Bone marrow (tissue), 2 donors: Measurements from ENCODE around the gene NSMCE4A.
A peak's percentile ranks its signal among the peaks of the same experiment; 100 is the strongest.
"Not testable (repeated sequence)": the region's sequence is repeated elsewhere in the genome, so short reads cannot be mapped to it uniquely, and the experiment has no call there.

ENCODE experiments used
- DNase-seq, 2 donors: peaks; one replicate each; lab custom pipeline; 2025; lab: John Stamatoyannopoulos, UW

Gene NSMCE4A, protein sequence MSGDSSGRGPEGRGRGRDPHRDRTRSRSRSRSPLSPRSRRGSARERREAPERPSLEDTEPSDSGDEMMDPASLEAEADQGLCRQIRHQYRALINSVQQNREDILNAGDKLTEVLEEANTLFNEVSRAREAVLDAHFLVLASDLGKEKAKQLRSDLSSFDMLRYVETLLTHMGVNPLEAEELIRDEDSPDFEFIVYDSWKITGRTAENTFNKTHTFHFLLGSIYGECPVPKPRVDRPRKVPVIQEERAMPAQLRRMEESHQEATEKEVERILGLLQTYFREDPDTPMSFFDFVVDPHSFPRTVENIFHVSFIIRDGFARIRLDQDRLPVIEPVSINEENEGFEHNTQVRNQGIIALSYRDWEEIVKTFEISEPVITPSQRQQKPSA

DNA sequence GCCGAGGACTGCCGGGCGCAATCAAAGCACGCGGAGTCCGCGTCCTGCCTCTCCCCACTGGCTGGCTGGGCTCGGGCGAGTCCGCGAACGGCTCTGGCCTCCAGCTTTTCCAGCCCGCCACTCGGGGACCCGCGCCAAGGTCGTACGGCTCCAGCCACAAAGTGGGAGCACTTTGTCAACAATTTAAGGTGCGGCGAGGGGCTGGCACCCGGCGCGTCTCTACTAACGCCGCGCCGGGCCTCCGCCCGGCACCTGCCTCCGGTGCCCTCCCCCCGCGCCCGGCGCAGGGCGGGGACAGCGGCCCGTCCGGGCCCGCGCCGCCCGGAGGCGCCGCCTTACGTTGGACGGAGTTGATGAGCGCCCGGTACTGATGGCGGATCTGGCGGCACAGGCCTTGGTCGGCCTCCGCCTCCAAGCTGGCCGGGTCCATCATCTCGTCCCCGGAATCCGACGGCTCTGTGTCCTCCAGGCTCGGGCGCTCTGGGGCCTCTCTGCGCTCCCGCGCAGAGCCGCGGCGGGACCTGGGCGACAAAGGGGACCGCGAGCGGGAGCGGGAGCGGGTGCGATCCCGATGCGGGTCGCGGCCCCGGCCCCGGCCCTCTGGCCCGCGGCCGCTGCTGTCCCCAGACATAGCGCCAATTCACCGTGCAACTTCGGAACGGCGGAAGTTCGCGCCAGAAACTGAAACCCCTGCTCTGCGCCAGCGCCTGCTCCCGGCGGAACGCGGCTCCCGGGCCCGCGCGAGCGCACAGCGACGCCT lies at the start of gene NSMCE4A:
Gene NSMCE4A, minus strand, starts transcription at position 683 of the 760 bp plus-strand sequence. Its CDS starts 52 bp downstream, at position 631.
- DNase-seq = peak; percentile 19 to 64

DNA sequence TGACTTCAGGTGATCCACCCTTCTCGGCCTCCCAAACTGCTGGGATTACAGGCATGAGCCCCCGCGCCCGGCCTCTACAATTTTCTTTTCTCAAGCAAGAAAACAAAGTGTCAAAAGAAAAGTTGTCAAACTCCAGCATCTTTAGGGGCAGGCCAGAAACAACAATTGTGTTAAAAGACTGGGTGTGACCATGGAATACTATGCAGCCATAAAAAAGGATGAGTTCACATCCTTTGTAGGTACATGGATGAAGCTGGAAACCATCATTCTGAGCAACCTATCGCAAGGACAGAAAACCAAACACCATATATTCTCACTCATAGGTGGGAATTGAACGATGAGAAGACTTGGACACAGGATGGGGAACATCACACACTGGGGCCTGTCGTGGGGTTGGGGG lies 48.2 kb upstream of the NSMCE4A start:
- DNase-seq = not testable (repeated sequence)

- no peak for DNase-seq
These were observed 47.3 kb upstream of the NSMCE4A start for GRCh38 chr10:122022276-122022675.

GRCh38 chr10:122021828-122022227 lies 46.8 kb upstream of the NSMCE4A start:
- no peak for DNase-seq

DNA sequence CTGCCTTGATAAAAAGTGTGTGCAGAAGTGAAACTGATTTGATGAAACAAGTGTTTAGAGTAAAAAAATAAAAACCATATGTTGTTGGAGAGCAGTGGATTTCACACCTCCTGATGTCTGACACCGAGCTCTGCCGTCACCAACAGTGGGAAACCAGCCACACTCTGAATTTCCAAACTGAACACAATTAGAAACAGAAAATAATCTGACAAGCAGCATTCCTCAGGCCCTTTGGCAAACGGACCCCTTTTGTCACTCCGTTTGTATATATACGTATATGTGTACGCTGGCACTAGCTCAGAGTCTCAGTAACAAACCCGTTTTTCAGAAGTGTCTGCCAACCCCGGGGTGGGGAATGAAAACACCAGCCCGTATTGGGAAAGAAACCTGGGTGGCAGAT lies 46.4 kb upstream of the NSMCE4A start:
- no peak for DNase-seq

GRCh38 chr10:122020226-122020625 lies 45.2 kb upstream of the NSMCE4A start:
- no peak for DNase-seq

GRCh38 chr10:122019414-122019975 lies 44.5 kb upstream of the NSMCE4A start:
- DNase-seq = no peak

- no peak for DNase-seq
These were observed 44.0 kb upstream of the NSMCE4A start for GRCh38 chr10:122018951-122019413.

DNA sequence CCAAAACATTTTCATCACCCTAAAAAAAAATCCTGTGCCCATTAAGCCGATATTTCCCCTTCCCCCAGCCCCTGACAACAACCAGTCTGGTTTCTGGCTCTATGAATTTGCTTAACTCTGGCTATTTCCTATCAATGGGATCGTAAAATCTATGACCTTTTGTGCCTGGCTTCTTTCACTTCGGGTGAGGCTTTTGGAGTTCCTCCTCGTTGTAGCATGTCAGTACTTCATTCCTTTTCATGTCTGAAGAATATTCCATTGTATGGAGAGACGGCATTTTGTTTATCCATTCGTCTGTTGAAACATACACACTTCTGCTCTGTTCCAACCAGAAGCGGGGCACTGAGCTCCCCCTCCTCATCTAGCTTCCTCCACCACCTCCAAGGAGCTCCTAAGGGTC lies 43.5 kb upstream of the NSMCE4A start:
- DNase-seq = no peak

GRCh38 chr10:122017926-122018325 lies 42.9 kb upstream of the NSMCE4A start:
- not testable (repeated sequence) for DNase-seq

GRCh38 chr10:122014652-122015248 lies 39.7 kb upstream of the NSMCE4A start:
- no peak for DNase-seq

DNA sequence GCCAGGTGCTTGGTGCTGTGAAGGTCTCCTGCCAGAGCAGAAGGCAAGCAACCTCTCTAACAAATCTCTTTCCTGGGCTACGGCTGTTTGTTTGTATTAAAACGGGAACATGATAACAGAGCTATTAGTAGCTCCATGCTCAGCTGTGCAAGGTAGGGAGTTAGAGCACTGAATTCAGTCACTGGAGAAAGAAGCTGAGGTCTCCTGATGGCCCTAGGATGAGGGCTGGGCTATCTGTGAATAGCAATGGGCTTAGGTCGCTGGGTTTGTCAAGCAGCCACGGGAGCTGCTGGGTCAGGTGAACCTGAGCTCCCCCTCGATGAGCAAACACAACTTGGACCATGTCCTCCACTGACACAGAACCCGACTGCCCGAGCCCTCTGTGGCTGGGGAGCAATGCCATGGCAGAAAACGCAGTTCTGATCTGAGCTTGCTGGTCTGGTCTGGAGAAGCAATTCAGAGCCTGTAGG lies 38.3 kb upstream of the NSMCE4A start:
- no peak for DNase-seq

DNA sequence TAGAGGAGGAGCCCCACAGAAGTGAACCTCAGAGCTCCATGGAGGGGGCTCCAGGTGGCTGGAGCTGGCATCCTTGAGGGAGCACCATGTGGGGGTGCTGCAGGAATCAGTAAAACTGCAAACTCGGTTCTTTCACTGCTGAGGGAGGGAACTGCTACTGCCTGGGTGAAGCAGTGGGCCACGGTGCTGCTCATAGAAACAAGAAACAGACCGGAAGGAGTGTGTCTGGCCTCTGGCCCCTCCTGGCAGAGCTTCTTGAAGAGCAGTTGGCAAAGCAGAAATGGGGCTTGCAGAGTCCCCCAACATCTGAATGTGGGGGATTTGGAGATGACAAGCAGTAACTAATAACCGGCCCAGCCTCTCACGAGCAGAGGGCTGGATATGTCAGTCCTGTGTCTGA lies 37.7 kb upstream of the NSMCE4A start:
- no peak for DNase-seq

GRCh38 chr10:122010405-122011050 lies 35.5 kb upstream of the NSMCE4A start:
- DNase-seq = no peak

GRCh38 chr10:122007415-122007814 lies 32.4 kb upstream of the NSMCE4A start:
- DNase-seq = no peak

GRCh38 chr10:122001698-122002097 lies 26.7 kb upstream of the NSMCE4A start:
- DNase-seq = no peak

DNA sequence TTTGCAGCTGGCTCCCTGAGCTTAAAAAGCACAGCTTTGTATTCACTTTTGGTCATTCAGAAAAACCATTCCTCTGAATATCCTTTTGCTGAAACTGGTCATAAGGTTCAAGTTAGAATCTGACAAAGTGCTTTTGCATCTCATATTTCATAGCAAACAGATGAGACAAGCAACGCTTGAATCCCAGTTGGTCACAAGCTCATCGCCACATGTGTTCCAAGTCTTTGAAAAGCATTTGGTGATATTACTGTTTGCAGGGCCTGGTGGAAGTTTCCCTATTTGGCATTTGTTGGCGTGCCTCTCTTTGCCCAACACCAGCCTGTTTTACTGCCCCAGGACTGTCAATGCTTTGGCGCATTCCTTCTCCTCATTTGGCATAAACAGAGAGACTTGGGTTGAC lies 24.3 kb upstream of the NSMCE4A start:
- no peak for DNase-seq

DNA sequence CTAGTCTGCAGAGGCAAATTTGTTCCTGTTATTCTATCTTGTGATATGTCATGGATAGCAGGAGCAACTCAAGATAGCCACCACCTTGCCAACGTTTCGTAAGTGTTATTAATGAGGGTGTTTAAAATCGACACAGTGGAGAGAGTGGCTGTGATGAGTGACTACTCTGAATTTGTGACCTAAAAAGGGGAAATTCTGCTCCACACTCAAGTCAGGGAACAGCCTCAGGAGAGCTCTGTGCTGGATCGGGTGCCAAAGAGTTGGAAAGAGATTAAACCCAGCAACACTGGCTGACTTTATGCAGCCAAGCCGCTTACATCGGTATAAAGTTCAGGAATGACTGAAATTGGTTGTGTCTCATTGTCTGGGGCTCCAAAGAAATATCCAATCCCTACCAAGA lies 23.4 kb upstream of the NSMCE4A start:
- no peak for DNase-seq

GRCh38 chr10:121994429-121994941 lies 19.5 kb upstream of the NSMCE4A start:
- DNase-seq = no peak

- not testable (repeated sequence) for DNase-seq
These were observed 16.7 kb upstream of the NSMCE4A start for GRCh38 chr10:121991727-121992126.

GRCh38 chr10:121990015-121990677 lies 15.1 kb upstream of the NSMCE4A start:
- no peak for DNase-seq
